ENCODE measurements around the gene SMIM3.

DNA sequence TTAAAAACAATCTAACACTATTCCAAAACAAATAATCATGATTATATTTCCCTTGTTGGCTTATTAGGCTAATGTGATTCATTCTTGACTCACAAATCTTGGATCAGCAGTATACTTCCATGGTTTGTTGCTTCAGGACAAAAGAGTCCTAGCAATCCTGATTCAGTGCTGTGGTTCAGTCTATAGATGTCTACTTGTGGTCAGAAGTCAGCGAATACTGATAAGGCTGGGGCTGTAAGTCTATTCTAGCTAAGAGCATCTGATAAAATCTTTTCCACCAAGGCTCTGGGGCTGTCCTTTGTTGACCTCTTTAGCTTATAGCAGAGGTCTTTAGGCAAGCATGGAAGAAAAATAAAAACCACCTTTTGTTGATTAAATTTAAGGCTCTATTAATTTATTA lies 4.4 kb upstream of the SMIM3 start:
- TF ChIP-seq POLR2A (IDR thresholded peaks at IDR 0.05; ENCODE audit: low read depth, low read length): no peak
- no peak for TF ChIP-seq POLR2AphosphoS5 (IDR thresholded peaks at IDR 0.05; ENCODE audit: low read depth, low read length)
- TF ChIP-seq TAF1 (IDR thresholded peaks at IDR 0.05; ENCODE audit: borderline replicate concordance, low read depth, low read length): no peak

Measured in GM12892 (cell line).